Thoracic aorta (tissue), 2 donors: ENCODE data around the gene CYFIP1. TPM values are rescaled to one million over a fixed set of nuclear protein-coding genes. Genes with fewer than 3 reads are reported as not detected.

Experiments
- ATAC-seq: fragments of 150-250 bp; one replicate; pipeline ENCODE4 v1.8.0; 2017; ENCODE audit warnings: low read depth; ENCODE audit not compliant: insufficient number of reproducible peaks, low FRiP score
- DNase-seq: peaks from one replicate; pipeline ENCODE4 v3.0.0-alpha.2; 2020; ENCODE audit warnings: low spot score
- H3K27ac ChIP-seq, 2 donors: fragments of 200-600 bp; sonication (generic); 1 replicate in 1 of 2; 2 replicates in 1 of 2; pipeline ENCODE4 v1.5.1; 2016; ENCODE audit warnings: mild to moderate bottlenecking in 2 of 2, moderate library complexity in 2 of 2
- H3K27me3 ChIP-seq: fragments of 200-600 bp; sonication (generic); replicated peaks from 2 replicates; pipeline ENCODE4 v1.6.0; 2016; ENCODE audit warnings: mild to moderate bottlenecking; ENCODE audit not compliant: insufficient read depth
- H3K36me3 ChIP-seq: fragments of 200-600 bp; sonication (generic); one replicate; pipeline ENCODE4 v1.5.1; 2016
- H3K4me1 ChIP-seq, 2 donors: fragments of 200-600 bp; sonication (generic); 1 replicate in 1 of 2; 2 replicates in 1 of 2; pipeline versions ENCODE4 v1.5.1 to v1.6.0; 2016; ENCODE audit warnings: low read depth in 2 of 2, mild to moderate bottlenecking in 1 of 2; ENCODE audit not compliant: control insufficient read depth in 1 of 2
- H3K4me3 ChIP-seq: fragments of 200-600 bp; sonication (generic); 2 replicates; pipeline ENCODE4 v1.5.1; 2016; ENCODE audit warnings: mild to moderate bottlenecking
- H3K9me3 ChIP-seq: fragments of 200-600 bp; sonication (generic); 2 replicates; pipeline ENCODE4 v1.5.1; 2016
- total RNA-seq, 2 donors: library from RNA; depleted of rRNA; stranded (reverse); fragments of >200 nt; gene quantifications; one replicate each; pipeline versions ENCODE4 v1.1.0 to v1.2.3, GENCODE V29; 2016
- TF ChIP-seq, protein P1 (sequence below): fragments of 200-600 bp; sonication (generic); IDR thresholded peaks from one replicate; pipeline ENCODE4 v1.5.1; 2019; ENCODE audit warnings: antibody characterized with exemption

Gene CYFIP1
- total RNA-seq, 2 donors from 2014 or later, result 112 to 150 TPM

DNA sequence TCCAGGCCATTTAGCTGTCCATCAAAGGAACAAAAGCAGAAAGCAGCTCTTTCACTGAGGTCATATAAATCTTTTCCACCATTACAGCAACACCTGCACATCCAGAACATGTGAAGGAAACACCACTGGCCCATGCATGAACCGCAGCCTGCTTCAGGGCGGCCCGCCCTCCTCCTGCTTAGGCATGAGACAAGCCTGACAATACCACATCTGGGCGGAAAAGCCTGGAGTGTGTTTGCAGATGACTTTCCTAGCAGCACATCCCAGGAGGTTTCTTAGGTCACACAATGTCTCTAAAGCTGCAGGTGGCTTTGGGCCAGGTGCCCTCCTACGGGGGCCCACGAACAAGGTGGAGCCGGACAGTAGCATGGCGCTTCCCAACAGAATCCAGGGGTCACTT lies 19.6 kb downstream of the CYFIP1 start:
- Histone ChIP-seq H3K4me3 (no peak overlapping the region), H3K9me3 (no peaks in the 10 kb centered on the region), H3K4me1 (peaks cover 67 to 97% of the 10 kb centered on the region in 2 donors), H3K36me3 (no peaks in the 10 kb centered on the region), H3K27ac (peak overlapping the region; percentile 69 to 86), H3K27me3 (no peaks in the 10 kb centered on the region)
- ATAC-seq, result no peak
- DNase-seq, result no peak
- TF ChIP-seq, protein P1, sequence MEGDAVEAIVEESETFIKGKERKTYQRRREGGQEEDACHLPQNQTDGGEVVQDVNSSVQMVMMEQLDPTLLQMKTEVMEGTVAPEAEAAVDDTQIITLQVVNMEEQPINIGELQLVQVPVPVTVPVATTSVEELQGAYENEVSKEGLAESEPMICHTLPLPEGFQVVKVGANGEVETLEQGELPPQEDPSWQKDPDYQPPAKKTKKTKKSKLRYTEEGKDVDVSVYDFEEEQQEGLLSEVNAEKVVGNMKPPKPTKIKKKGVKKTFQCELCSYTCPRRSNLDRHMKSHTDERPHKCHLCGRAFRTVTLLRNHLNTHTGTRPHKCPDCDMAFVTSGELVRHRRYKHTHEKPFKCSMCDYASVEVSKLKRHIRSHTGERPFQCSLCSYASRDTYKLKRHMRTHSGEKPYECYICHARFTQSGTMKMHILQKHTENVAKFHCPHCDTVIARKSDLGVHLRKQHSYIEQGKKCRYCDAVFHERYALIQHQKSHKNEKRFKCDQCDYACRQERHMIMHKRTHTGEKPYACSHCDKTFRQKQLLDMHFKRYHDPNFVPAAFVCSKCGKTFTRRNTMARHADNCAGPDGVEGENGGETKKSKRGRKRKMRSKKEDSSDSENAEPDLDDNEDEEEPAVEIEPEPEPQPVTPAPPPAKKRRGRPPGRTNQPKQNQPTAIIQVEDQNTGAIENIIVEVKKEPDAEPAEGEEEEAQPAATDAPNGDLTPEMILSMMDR, result no peak

DNA sequence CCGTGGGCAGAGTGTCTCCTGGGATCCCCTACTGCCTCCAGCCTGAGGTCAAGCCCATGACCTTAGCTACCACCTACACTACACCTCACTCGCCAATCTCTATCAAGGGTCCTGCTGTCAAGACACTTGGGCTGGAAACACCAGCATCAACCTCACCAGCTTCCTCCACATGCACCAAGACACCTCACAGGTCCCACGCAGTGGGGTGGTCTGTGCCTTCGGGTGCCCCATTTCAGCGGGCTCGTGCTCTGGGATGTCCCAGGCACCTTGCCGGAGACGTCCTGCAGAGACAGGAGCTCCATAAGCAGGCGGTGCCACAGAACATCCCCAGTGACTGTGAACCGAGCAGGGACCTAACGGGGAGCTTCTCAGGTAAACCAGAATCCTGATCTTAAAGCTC lies 20.0 kb downstream of the CYFIP1 start:
- no peak overlapping the region for H3K4me3 ChIP-seq
- TF ChIP-seq, protein P1, result no peak
- H3K9me3 ChIP-seq, result no peaks in the 10 kb centered on the region
- no peaks in the 10 kb centered on the region for H3K27me3 ChIP-seq
- DNase-seq, result no peak
- H3K4me1 ChIP-seq, result peaks cover 70 to 97% of the 10 kb centered on the region in 2 donors
- H3K36me3 ChIP-seq, result no peaks in the 10 kb centered on the region
- H3K27ac ChIP-seq, result peak overlapping the region; percentile 69 to 86
- ATAC-seq, result no peak

DNA sequence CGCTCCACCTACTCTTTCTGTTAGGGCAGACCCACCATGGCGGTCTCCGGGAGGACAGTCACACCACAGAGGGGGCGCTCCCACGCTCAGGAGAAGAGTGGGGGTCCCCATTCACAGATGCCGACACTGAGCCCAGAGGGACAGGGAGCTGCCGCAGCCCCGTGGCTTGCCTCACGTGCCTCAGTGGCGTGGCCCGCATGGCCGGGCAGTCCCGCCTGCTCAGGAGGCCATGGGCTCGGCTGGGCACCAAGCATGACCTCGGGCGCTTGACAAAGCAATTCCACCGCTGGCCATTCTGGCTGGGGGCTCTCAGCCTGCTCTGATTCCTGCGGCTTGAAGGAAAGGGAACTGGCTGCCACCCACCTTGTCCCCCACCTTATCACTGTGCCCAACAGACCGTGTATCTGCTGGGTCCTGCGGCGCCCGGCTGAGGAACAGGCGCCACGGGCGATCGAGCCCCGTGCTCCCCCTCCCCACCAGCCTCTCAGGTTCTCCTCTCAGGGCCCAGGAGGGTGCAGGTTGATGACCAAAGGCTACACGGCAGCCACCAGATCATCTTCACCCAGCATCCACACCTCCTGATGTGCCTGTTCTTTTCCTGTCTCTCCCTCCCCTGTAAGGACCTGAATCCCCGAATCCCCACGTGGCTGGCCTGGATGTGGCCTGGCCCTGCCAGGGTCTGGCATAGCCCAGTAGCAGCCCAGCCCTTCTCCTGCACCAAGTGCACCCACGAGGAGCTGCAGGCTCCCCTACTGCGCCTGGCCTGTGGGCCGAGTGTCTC lies 20.7 kb downstream of the CYFIP1 start:
- no peak overlapping the region for H3K4me3 ChIP-seq
- no peaks in the 10 kb centered on the region for H3K9me3 ChIP-seq
- H3K4me1 ChIP-seq, result peaks cover 70 to 97% of the 10 kb centered on the region in 2 donors
- ATAC-seq, result no peak
- TF ChIP-seq, protein P1, result no peak
- peak overlapping the region; percentile 69 to 86 for H3K27ac ChIP-seq
- no peaks in the 10 kb centered on the region for H3K27me3 ChIP-seq
- no peaks in the 10 kb centered on the region for H3K36me3 ChIP-seq
- no peak for DNase-seq

DNA sequence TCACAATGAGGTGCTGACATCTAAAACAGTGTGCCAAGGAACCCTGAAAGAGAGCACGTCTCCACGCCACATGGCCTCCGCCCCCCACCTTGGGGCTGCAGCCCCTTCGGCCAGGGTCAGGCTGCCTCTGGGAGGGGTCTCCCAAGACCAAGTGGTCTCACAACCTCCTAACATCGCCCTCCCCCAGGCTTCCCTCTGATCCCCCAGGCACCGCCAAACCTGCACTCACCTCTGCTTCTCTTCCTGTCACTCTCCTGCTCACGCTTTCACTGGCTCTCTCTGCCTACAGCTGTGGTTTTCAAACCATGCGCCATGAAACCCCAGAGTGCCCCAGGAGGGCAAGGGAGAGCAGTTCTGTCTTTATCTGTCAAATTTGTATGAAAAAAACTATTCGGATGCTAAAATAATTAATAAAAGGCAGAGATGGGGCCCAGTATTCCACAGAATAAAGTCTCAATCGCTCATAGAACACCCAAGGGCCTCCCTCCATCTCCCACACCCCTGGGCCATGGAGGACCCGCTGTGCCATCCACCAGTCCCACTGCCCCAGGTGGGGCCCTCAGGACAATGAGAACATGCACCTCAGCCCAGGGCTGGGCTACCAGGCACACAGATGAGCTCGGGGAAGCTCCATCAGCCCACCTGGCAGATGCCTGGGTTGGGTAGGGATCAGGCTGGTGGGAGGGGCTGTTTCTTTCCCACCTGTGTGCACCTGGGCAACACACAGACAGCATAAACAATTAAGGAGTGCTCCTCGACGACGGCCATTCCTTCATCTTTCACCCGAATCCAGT lies 21.5 kb downstream of the CYFIP1 start:
- Histone ChIP-seq H3K4me1 (peaks cover 71 to 97% of the 10 kb centered on the region in 2 donors), H3K27ac (peak overlapping the region; percentile 69 to 86)

DNA sequence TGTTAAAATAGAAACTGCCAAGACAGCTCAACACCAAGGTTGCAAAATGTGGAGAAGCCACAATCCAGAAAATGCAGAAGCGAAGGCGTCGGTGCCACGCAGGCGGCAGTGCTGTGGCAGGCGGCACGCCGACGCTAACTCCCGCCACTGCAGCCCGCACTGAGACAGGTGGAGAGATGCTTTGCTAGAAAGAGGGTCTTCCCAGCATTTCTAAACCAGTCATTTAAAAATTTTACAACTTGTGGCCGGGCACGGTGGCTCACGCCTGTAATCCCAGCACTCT lies 23.2 kb downstream of the CYFIP1 start:
- ATAC-seq, result no peak

More for the DNA sequence above, 21.5 kb downstream of the CYFIP1 start:
- Histone ChIP-seq H3K4me3 (no peak overlapping the region), H3K9me3 (no peaks in the 10 kb centered on the region), H3K36me3 (no peaks in the 10 kb centered on the region), H3K27me3 (no peaks in the 10 kb centered on the region)
- TF ChIP-seq, protein P1, result no peak
- ATAC-seq, result no peak
- no peak for DNase-seq

More for the DNA sequence above, 23.2 kb downstream of the CYFIP1 start:
- TF ChIP-seq, protein P1, result no peak
- Histone ChIP-seq H3K9me3 (no peaks in the 10 kb centered on the region), H3K27me3 (no peaks in the 10 kb centered on the region), H3K36me3 (no peaks in the 10 kb centered on the region), H3K27ac (peak overlapping the region; percentile 74 to 86), H3K4me3 (no peak overlapping the region), H3K4me1 (peaks cover 68 to 97% of the 10 kb centered on the region in 2 donors)
- no peak for DNase-seq
